GM11168 (cell line): ENCODE measurements around the gene TSNAX.
"Not testable (repeated sequence)": the region's sequence is repeated elsewhere in the genome, so short reads cannot be mapped to it uniquely, and the experiment has no call there.

Source experiments
- in situ Hi-C: fragments of 300-500 bp; cut with MboI; formaldehyde crosslinking; loops from one replicate; pipeline ENCODE4 v1.12.0; 2022; ENCODE audit warnings: low sequenced_read_pairs; ENCODE audit not compliant: unreplicated experiment

The TSNAX gene, protein sequence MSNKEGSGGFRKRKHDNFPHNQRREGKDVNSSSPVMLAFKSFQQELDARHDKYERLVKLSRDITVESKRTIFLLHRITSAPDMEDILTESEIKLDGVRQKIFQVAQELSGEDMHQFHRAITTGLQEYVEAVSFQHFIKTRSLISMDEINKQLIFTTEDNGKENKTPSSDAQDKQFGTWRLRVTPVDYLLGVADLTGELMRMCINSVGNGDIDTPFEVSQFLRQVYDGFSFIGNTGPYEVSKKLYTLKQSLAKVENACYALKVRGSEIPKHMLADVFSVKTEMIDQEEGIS

DNA sequence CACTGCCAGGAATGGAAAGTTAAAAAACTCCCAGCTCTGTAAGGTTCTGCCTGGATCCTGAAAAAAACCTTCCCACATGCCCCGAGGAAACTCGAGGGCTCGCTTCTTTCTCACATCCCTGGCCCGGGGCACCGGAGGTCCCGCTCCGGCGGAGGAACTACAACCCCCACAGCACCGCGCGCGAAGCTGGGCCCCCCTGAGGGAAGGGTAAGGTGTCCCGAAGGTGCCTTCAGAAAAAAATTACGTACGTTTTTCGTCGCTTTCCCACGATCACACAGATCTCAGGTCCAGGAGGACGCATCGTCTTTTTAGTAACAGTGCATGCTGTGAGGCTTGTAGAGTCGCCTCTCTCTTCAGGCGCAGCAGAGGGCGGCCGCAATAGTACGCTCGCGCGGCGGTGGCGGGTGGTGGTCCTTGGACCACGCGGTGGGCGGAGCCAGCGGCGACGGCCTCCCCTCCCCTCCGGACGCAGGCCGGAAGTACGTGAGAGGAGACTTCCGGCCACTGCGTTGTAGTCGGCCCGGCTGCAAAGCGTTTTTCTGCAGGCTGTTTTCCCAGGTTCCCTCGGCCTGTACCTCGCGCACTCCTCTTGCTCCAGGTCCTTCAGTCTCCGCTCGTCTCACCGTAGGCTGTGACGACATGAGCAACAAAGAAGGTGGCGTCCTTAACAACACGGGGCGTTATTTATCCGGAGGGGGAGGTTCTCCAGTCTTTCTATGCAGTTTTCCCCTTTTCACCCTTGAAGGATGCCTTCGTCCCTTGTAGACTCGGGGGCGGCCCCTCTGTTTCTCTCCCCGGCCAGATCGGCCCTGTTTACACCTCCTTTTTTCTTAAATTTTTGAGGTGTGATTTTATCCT is at the start of gene TSNAX:
Gene TSNAX (plus strand): TSS at position 498 of the 858 bp plus-strand sequence. CDS start 142 bp downstream, at position 640.
- in situ Hi-C loops, result loop anchor here (5.0 kb wide), 1 partner anchor 111 kb away; no protein-coding TSS in a partner anchor

- in situ Hi-C loops, result no loop called here
Observed at GRCh38 chr1:231478811-231479210, 49.7 kb upstream of the TSNAX start.

DNA sequence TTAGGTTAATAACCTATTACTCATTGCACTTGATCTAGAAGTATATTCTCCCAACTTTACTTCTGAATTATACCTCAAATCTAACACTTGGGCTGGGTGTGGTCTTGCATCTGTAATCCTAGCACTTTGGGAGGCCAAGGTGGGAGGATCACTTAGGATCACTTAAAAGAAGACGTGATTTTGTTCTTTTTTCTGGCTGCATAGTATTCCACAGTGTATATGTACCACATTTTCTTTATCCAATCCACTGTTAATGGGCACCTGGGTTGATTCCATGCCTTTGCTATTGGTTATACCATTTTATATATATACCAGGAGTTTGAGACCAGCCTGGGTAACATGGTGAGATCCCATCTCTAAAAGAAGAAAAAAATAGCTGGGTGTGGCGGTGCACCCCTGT is 48.5 kb upstream of the TSNAX start:
- in situ Hi-C loops, result no loop called here

GRCh38 chr1:231481289-231481688 is 47.2 kb upstream of the TSNAX start:
- in situ Hi-C loops, result no loop called here

DNA sequence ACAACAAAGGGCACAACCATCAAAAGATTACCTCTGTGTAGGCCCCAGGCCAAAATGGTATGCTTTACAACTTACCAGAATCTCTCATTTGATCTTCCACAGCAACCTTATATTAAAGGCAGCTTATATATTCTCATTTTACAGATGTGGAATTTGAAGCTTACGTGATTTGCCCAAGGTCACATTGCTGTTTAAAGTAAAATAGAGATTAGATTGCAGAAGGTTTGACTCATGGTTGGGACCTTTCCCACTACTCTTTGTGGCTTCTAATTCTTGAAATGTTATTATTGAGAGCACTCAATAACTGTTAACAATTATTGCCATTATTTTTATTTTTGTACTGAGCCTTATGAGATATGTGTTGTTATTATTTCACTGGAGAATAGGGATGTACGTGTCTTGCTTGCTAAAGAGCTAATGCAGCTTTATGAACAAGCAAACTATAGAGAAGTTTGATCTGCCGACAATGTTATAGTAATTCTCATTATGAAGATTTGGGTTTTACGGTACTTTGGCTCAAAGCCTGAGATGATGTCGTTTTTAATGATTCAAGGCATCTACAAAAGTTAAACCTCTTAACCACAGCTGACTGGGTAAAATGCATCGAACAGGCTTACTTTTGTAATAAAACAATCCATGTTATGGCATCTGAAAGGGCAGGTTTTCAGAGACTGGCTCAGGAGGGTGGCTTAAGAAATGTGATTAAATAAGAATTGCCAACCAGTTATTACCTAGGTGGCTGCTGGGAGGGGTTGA is 43.3 kb upstream of the TSNAX start:
- in situ Hi-C loops, result no loop called here

DNA sequence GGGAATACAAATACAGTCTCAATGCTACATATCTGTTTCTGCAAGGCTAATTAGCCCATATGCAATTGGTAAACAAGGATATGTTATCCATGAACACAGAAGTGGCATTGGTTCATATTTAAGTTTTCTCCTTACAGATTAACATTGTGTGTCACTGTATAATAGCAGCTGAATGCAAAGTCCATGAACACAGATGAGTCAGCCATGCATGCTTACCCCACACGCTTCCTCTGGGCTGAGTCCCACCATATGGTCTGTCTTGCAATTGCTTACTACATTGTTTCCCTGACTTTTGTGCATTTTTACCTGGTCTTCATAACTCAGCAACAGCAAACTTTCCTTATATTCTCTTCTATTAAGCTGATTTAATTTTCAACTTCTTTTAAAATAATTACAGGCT is 41.5 kb upstream of the TSNAX start:
- in situ Hi-C loops, result no loop called here

GRCh38 chr1:231487910-231488309 is 40.6 kb upstream of the TSNAX start:
- in situ Hi-C loops, result no loop called here

- in situ Hi-C loops, result no loop called here
Observed at GRCh38 chr1:231493421-231494185, 34.9 kb upstream of the TSNAX start.

- in situ Hi-C loops, result no loop called here
Observed at GRCh38 chr1:231494439-231495110, 33.9 kb upstream of the TSNAX start.

DNA sequence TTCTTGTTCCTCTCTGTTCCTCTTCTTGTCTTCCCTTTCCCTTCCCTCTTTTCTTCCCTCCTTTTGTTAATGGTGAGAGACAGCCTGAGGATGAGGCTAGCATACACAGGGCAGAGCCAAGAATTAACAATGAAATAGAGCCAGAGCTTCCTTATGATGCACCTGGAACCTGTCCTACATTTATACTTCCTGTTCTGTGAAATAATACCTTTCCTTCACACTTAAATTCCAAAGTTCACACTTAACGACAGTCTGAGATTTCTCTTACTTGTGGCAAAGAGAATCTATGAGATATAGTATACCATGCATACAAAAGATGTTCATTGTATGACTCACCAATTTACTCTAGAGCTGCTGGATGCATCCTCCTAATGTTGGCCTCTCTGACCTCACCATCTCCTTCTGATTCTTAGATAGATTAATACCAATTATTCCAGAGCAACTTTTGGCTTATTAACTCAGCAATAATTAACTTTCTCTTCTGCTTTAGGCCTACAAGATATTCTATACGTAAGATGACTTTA is 30.8 kb upstream of the TSNAX start:
- in situ Hi-C loops, result no loop called here

DNA sequence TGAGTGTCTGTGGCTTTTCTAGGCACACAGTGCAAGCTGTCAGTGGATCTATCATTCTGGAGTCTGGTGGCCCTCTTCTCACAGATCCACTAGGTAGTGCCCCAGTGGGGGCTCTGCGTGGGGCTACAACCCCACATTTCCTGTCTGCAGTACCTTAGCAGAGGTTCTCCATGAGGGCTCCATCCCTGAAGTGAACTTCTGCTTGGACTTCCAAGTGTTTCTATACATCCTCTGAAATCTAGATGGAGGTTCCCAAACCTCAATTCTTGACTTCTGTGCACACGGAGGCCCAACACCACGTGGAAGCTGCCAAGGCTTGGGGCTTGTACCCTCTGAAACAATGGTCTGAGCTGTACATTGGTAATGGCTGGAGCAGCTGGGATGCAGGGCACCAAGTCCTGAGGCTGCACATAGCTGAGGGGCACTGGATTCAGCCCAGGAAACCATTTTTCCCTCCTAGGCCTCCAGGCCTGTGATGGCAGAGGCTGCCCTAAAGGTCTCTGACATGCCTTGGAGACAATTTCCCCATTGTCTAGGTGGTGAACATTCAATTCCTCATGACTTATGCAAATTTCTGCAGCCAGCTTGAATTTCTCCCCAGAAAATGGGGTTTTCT is 29.2 kb upstream of the TSNAX start:
- in situ Hi-C loops, result no loop called here

GRCh38 chr1:231500666-231501065 is 27.8 kb upstream of the TSNAX start:
- in situ Hi-C loops, result no loop called here

DNA sequence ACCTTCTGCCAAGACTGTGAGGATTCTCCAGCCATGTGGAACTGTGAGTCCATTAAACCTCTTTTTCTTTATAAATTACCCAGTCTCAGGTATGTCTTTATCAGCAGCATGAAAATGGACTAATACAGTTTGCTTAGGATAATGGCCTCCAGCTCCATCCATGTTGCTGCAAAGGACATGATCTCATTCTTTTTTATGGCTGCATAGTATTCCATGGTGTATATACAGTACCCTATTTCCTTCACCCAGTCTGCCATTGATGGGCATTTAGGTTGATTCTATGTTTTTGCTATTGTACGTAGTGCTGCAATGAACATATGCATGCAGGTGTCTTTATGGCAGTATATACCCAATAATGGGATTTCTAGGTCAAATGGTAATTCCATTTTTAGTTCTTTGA is 25.3 kb upstream of the TSNAX start:
- in situ Hi-C loops, result not testable (repeated sequence)

- in situ Hi-C loops, result no loop called here
Observed at GRCh38 chr1:231507476-231508355, 20.8 kb upstream of the TSNAX start.

DNA sequence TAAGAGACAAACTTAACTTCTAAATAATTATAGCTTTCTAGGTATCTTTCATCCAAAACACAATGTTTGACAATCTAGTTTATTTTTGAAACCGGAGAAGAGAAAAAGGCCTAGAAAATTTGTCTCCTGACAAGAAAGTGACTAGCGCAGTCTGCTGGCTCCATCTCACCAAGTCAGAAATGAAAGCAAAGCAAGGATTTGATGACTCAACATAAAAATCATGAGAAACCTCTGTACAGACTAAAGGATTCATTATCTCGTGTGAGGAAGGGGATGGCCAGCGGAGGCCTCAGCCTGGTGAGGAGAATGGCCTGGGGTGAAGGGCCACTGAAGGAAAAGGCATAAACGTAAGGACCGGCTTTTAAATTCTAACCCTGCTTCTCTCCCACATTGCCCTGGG is 20.0 kb upstream of the TSNAX start:
- in situ Hi-C loops, result no loop called here

- in situ Hi-C loops, result no loop called here
Observed at GRCh38 chr1:231508941-231509340, 19.5 kb upstream of the TSNAX start.

- in situ Hi-C loops, result no loop called here
Observed at GRCh38 chr1:231512147-231512698, 16.2 kb upstream of the TSNAX start.

DNA sequence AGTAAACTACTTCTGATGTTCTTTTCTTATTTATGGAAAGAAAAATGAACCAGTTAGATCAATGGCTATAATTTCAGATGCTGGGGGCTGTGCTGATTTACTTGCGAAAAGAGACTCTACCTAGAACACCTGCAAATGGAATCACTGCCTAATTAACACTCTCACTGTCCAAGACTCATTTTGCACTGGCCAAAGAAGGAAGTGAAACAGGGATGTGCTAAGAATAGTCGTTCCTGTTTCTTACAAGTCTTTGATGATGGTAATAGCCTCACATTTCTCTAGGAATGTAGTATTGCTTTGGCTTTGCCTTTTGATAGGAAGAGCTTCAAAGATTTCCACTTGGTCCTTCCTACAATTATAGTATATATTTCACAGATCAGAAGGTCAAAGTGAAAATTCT is 12.7 kb upstream of the TSNAX start:
- in situ Hi-C loops, result no loop called here
